WTC11 (cell line): ENCODE results near the gene ZBTB18. TPM values are rescaled to one million over a fixed set of nuclear protein-coding genes. Genes with fewer than 3 reads are reported as not detected.
"Not testable (repeated sequence)": the region's sequence is repeated elsewhere in the genome, so short reads cannot be mapped to it uniquely, and the experiment has no call there.

Source experiments
- ATAC-seq: fragments of 200-7000 bp; cut with Tn5 transposase; 2 replicates; pipeline ENCODE4 v1.10.0; 2021; ENCODE audit warnings: mild to moderate bottlenecking, moderate library complexity
- CTCF ChIA-PET: fragments of 300-600 bp; sonication (Branson Sonifier 250); formaldehyde crosslinking; loops from one replicate; lab custom pipeline; 2021; ENCODE audit warnings: antibody characterized with exemption; lab: Charles Lee
- POLR2A ChIA-PET: fragments of 350-600 bp; sonication (Branson Sonifier 250); formaldehyde crosslinking; loops from one replicate; lab custom pipeline; 2021; ENCODE audit warnings: antibody characterized with exemption; lab: Charles Lee
- DNase-seq: peaks from one replicate; pipeline ENCODE4 v3.0.0; 2021; ENCODE audit warnings: low spot score
- H3K27ac Mint-ChIP-seq: 2 replicates; pipeline ENCODE4 v1.8.0; 2021; ENCODE audit warnings: mixed read lengths
- H3K27me3 Mint-ChIP-seq: 2 replicates; pipeline ENCODE4 v1.8.0; 2021; ENCODE audit warnings: low read depth, mild to moderate bottlenecking, moderate library complexity, mixed read lengths
- H3K36me3 Mint-ChIP-seq: 2 replicates; pipeline ENCODE4 v1.8.0; 2021; ENCODE audit warnings: mixed read lengths
- H3K4me1 Mint-ChIP-seq: 2 replicates; pipeline ENCODE4 v1.8.0; 2022; ENCODE audit warnings: mixed read lengths
- H3K4me3 Mint-ChIP-seq: 2 replicates; pipeline ENCODE4 v1.8.0; 2021; ENCODE audit warnings: mild to moderate bottlenecking, moderate library complexity, mixed read lengths
- H3K9me3 Mint-ChIP-seq: 2 replicates; pipeline ENCODE4 v1.8.0; 2021; ENCODE audit warnings: mixed read lengths
- ATF1 ChIP-seq: sonication (generic); formaldehyde crosslinking; IDR thresholded peaks from 2 replicates; pipeline ENCODE4 v1.8.1; 2023; ENCODE audit warnings: mild to moderate bottlenecking, moderate library complexity, missing genetic modification reagents
- CREM ChIP-seq: sonication (generic); formaldehyde crosslinking; IDR thresholded peaks from 2 replicates; pipeline ENCODE4 v1.8.1; 2022; ENCODE audit warnings: mild to moderate bottlenecking, missing genetic modification reagents, moderate library complexity
- FOXJ3 ChIP-seq: sonication (generic); formaldehyde crosslinking; IDR thresholded peaks from 2 replicates; pipeline ENCODE4 v1.9.0; 2021; ENCODE audit warnings: missing genetic modification reagents, mild to moderate bottlenecking, borderline replicate concordance
- FOXP1 ChIP-seq: sonication (generic); formaldehyde crosslinking; IDR thresholded peaks from 2 replicates; pipeline ENCODE4 v1.8.0; 2022; ENCODE audit warnings: missing genetic modification reagents, mild to moderate bottlenecking, moderate library complexity, borderline replicate concordance
- MXD4 ChIP-seq: fragments of 250-450 bp; sonication (Bioruptor Pico); IDR thresholded peaks from 2 replicates; pipeline ENCODE4 v1.8.0; 2021; ENCODE audit warnings: mild to moderate bottlenecking, moderate library complexity, borderline replicate concordance
- NFATC4 ChIP-seq: fragments of 250-450 bp; sonication (Bioruptor Pico); IDR thresholded peaks from 2 replicates; pipeline ENCODE4 v1.9.0; 2021; ENCODE audit warnings: mild to moderate bottlenecking
- RORB ChIP-seq: fragments of 250-450 bp; sonication (Bioruptor Pico); IDR thresholded peaks from 2 replicates; pipeline ENCODE4 v1.9.0; 2021; ENCODE audit warnings: mild to moderate bottlenecking
- SMAD4 ChIP-seq: sonication (generic); formaldehyde crosslinking; IDR thresholded peaks from 2 replicates; pipeline ENCODE4 v1.8.0; 2022; ENCODE audit warnings: mild to moderate bottlenecking, missing genetic modification reagents
- SP1 ChIP-seq: sonication (generic); formaldehyde crosslinking; conservative IDR thresholded peaks from 2 replicates; pipeline ENCODE4 v1.8.1; 2022; ENCODE audit warnings: missing genetic modification reagents
- TEAD4 ChIP-seq: sonication (generic); formaldehyde crosslinking; IDR thresholded peaks from 2 replicates; pipeline ENCODE4 v1.8.0; 2022; ENCODE audit warnings: mild to moderate bottlenecking, missing genetic modification reagents
- ZNF219 ChIP-seq: sonication (generic); formaldehyde crosslinking; IDR thresholded peaks from 2 replicates; pipeline ENCODE4 v1.8.0; 2023; ENCODE audit warnings: missing genetic modification reagents, mild to moderate bottlenecking, borderline replicate concordance
- ZNF232 ChIP-seq: sonication (generic); formaldehyde crosslinking; IDR thresholded peaks from 2 replicates; pipeline ENCODE4 v1.8.0; 2022; ENCODE audit warnings: mild to moderate bottlenecking, missing genetic modification reagents
- total RNA-seq: library from RNA; stranded (reverse); gene quantifications from 3 replicates; pipeline ENCODE4 v1.2.3, GENCODE V29; 2021
- TF ChIP-seq, protein P1 (sequence below): sonication (generic); formaldehyde crosslinking; IDR thresholded peaks from 2 replicates; pipeline ENCODE4 v1.8.0; 2022; ENCODE audit warnings: mild to moderate bottlenecking, missing genetic modification reagents
- TF ChIP-seq, protein P2 (sequence below): sonication (generic); formaldehyde crosslinking; IDR thresholded peaks from 2 replicates; pipeline ENCODE4 v1.8.1; 2023; ENCODE audit warnings: mild to moderate bottlenecking, missing genetic modification reagents, moderate library complexity
- TF ChIP-seq, protein P3 (sequence below): sonication (generic); formaldehyde crosslinking; IDR thresholded peaks from 2 replicates; pipeline ENCODE4 v1.8.0; 2022; ENCODE audit warnings: missing genetic modification reagents

Gene ZBTB18
- total RNA-seq, 1 experiment from 2014 or later, result 16.0 TPM

DNA sequence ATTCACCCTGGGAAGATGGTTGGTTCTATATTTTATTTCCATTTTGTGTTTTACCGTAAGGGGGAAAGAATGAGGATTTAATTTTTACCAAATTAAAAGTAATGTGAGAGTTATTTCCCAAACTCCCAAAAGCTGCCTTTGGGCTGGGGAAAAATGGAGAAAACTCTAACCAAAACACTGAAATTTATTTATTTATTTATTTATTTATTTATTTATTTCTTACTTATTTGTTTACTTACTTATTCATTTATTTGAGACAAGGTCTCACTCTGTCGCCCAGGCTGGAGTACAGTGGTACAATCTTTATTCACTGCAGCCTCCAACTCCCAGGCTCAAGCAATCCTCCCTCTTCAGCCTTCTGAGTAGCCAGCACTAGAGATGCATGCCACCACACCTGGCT is 38.0 kb upstream of the ZBTB18 start:
- Mint-ChIP-seq H3K4me3 (no peak overlapping the region), H3K27ac (no peak overlapping the region), H3K9me3 (0 out of 2 replicates have a peak, but pooled peaks cover 4% of the 10 kb centered on the region), H3K36me3 (no peaks in the 10 kb centered on the region), H3K4me1 (peaks cover 22% of the 10 kb centered on the region), H3K27me3 (no peaks in the 10 kb centered on the region)
- ChIA-PET CTCF (no interaction called here), POLR2A (no interaction called here)
- DNase-seq (no peak), ATAC-seq (no peak)
- TF ChIP-seq, protein P1, sequence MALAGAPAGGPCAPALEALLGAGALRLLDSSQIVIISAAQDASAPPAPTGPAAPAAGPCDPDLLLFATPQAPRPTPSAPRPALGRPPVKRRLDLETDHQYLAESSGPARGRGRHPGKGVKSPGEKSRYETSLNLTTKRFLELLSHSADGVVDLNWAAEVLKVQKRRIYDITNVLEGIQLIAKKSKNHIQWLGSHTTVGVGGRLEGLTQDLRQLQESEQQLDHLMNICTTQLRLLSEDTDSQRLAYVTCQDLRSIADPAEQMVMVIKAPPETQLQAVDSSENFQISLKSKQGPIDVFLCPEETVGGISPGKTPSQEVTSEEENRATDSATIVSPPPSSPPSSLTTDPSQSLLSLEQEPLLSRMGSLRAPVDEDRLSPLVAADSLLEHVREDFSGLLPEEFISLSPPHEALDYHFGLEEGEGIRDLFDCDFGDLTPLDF, result no peak

DNA sequence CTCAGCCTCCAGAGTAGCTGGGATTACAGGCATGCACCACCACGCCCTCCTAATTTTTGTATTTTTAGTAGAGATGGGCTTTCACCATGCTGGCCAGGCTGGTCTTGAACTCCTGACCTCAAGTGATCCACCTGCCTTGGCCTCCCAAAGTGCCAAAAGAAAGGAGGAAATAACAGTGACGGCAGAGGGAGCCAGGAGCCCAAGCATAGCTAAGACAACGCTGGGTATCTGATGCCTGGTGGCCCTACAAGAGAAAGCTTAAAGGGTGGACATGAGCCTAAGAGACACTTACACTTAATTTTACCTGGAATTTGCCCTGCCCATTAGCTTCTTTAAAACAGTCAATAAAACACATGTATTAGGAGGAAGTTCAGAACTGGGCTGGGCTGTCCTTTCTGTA is 36.2 kb upstream of the ZBTB18 start:
- POLR2A ChIA-PET, H3K4me3 Mint-ChIP-seq, H3K36me3 Mint-ChIP-seq, H3K27me3 Mint-ChIP-seq, ATAC-seq, DNase-seq, H3K27ac Mint-ChIP-seq: not testable (repeated sequence)
- Mint-ChIP-seq H3K9me3 (peaks cover 12% of the 10 kb centered on the region), H3K4me1 (peaks cover 23% of the 10 kb centered on the region)
- CTCF ChIA-PET, result interaction anchor here (1.3 kb wide), 1 partner anchor 196 kb away, joined by 3 read pairs; no protein-coding TSS in a partner anchor

DNA sequence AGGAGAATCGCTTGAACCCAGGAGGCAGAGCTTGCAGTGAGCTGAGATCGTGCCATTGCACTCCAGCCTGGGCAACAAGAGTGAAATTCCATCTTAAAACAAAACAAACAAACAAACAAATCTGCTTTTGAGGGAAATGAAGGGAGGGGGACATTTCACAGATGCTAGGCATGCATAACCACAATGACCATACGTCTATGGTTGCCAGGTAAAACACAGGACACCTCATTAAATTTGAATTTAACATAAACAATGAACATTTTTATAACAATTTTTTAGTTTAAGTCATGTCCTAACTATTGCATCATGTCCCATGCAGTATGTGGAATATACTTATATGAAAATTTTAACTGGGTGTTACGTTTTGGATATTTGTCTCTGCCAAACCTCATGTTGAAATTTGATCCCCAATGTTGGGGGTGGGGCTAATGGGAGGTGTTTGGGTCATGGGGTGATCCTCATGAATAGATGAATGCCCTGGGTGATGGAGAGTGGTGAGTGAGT is 31.0 kb upstream of the ZBTB18 start:
- H3K36me3 Mint-ChIP-seq, result no peaks in the 10 kb centered on the region
- no peak for TF ChIP-seq RORB
- TF ChIP-seq SP1 (CRISPR knock-in tag), result no peak
- TF ChIP-seq ZNF232, result no peak
- TF ChIP-seq ATF1 (CRISPR knock-in tag), result no peak
- TF ChIP-seq, protein P1, result no peak
- no peak for TF ChIP-seq FOXJ3 (CRISPR knock-in tag)
- TF ChIP-seq MXD4 (CRISPR knock-in tag), result no peak
- no peak for TF ChIP-seq SMAD4 (CRISPR knock-in tag)
- no peak for TF ChIP-seq FOXP1
- TF ChIP-seq TEAD4 (CRISPR knock-in tag), result no peak
- TF ChIP-seq, protein P2, sequence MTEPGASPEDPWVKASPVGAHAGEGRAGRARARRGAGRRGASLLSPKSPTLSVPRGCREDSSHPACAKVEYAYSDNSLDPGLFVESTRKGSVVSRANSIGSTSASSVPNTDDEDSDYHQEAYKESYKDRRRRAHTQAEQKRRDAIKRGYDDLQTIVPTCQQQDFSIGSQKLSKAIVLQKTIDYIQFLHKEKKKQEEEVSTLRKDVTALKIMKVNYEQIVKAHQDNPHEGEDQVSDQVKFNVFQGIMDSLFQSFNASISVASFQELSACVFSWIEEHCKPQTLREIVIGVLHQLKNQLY (CRISPR knock-in tag), result no peak
- no peak for TF ChIP-seq NFATC4 (CRISPR knock-in tag)
- TF ChIP-seq, protein P3, sequence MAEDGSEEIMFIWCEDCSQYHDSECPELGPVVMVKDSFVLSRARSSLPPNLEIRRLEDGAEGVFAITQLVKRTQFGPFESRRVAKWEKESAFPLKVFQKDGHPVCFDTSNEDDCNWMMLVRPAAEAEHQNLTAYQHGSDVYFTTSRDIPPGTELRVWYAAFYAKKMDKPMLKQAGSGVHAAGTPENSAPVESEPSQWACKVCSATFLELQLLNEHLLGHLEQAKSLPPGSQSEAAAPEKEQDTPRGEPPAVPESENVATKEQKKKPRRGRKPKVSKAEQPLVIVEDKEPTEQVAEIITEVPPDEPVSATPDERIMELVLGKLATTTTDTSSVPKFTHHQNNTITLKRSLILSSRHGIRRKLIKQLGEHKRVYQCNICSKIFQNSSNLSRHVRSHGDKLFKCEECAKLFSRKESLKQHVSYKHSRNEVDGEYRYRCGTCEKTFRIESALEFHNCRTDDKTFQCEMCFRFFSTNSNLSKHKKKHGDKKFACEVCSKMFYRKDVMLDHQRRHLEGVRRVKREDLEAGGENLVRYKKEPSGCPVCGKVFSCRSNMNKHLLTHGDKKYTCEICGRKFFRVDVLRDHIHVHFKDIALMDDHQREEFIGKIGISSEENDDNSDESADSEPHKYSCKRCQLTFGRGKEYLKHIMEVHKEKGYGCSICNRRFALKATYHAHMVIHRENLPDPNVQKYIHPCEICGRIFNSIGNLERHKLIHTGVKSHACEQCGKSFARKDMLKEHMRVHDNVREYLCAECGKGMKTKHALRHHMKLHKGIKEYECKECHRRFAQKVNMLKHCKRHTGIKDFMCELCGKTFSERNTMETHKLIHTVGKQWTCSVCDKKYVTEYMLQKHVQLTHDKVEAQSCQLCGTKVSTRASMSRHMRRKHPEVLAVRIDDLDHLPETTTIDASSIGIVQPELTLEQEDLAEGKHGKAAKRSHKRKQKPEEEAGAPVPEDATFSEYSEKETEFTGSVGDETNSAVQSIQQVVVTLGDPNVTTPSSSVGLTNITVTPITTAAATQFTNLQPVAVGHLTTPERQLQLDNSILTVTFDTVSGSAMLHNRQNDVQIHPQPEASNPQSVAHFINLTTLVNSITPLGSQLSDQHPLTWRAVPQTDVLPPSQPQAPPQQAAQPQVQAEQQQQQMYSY (CRISPR knock-in tag), result no peak
- no peak for TF ChIP-seq CREM (CRISPR knock-in tag)
- no peak for TF ChIP-seq ZNF219 (CRISPR knock-in tag)
- H3K4me1 Mint-ChIP-seq, result peaks cover 28% of the 10 kb centered on the region
- DNase-seq (no peak), ATAC-seq (no peak)
- no peaks in the 10 kb centered on the region for H3K27me3 Mint-ChIP-seq
- POLR2A ChIA-PET, result no interaction called here
- CTCF ChIA-PET, result no interaction called here
- H3K27ac Mint-ChIP-seq, result 0 out of 2 replicates have a peak overlapping the region, but pooled peaks have one; percentile 5
- peaks cover 20% of the 10 kb centered on the region for H3K9me3 Mint-ChIP-seq
- H3K4me3 Mint-ChIP-seq, result no peak overlapping the region
